Astrocyte of the cerebellum (primary cell): ENCODE measurements around the gene UNC13D.

Source experiments
- DNase-seq: peaks from one replicate; pipeline ENCODE4 v3.0.0-alpha.2; 2011; ENCODE audit warnings: low read depth
- H3K4me3 ChIP-seq: 2 replicates; pipeline ENCODE4 v1.5.1; 2011; ENCODE audit warnings: mild to moderate bottlenecking, low read depth, low read length, moderate library complexity
- in situ Hi-C: cut with HindIII; loops from 2 replicates; pipeline ENCODE4 v1.10.0; 2017; ENCODE audit warnings: low sequenced_read_pairs
- TF ChIP-seq, protein P1 (sequence below): IDR thresholded peaks from 2 replicates; pipeline ENCODE4 v1.5.1; 2012; ENCODE audit warnings: low read length, low read depth, moderate library complexity, mild to moderate bottlenecking; ENCODE audit errors: missing control alignments

Gene UNC13D

DNA sequence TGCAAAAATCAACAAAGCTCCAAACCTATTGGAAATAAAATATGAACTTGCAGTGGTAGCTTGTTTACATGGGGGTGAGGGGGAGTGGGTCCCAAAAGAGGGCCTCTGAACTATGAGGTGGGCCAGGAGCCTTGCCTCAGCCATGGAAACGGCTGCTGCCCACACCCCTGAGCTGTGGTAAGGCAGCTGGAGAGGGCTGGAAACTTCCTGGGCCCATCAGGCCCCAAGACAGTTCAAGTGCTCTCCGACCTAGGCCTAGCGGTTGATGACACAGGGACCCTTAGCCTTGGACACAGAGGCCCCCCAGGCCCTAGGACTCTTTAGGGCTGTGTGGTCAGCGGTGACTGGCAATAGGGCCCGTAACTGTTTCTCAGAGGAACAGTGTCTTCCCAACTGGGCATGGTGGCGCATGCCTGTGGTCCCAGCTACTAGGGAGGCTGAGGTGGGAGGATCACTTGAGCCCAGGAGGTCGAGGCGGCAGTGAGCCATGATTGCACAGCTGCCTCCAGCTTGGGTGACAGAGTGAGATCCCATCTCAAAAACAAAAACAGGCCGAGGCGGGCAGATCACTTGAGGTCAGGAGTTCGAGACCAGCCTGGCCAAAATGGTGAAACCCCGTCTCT, 18.3 kb downstream of the UNC13D start:
- TF ChIP-seq, protein P1, sequence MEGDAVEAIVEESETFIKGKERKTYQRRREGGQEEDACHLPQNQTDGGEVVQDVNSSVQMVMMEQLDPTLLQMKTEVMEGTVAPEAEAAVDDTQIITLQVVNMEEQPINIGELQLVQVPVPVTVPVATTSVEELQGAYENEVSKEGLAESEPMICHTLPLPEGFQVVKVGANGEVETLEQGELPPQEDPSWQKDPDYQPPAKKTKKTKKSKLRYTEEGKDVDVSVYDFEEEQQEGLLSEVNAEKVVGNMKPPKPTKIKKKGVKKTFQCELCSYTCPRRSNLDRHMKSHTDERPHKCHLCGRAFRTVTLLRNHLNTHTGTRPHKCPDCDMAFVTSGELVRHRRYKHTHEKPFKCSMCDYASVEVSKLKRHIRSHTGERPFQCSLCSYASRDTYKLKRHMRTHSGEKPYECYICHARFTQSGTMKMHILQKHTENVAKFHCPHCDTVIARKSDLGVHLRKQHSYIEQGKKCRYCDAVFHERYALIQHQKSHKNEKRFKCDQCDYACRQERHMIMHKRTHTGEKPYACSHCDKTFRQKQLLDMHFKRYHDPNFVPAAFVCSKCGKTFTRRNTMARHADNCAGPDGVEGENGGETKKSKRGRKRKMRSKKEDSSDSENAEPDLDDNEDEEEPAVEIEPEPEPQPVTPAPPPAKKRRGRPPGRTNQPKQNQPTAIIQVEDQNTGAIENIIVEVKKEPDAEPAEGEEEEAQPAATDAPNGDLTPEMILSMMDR, result no peak
- no peak overlapping the region for H3K4me3 ChIP-seq
- DNase-seq, result no peak
- in situ Hi-C loops, result no loop called here

DNA sequence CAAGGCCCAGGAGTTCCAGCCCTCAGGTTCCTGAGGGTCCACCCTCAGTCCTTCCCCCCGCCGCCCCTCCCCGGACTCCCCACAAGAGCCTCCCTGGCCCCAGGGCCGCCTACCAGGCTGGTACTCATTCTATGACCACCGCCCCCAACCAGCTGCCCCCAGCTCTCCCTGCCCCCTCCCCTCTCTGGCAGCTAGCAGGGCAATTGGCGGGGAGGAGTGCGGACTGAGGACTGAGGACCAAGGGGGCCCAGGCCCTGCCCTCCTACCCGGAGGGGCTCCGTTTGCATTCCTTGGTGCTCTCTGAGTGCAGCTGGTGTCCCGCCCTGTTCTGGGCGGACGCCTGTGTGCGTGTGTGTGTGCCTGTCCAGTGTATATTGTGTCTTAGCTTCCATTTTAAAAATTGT, 19.1 kb downstream of the UNC13D start:
- in situ Hi-C loops, result no loop called here
- TF ChIP-seq, protein P1, result no peak
- no peak for DNase-seq
- H3K4me3 ChIP-seq, result no peak overlapping the region

DNA sequence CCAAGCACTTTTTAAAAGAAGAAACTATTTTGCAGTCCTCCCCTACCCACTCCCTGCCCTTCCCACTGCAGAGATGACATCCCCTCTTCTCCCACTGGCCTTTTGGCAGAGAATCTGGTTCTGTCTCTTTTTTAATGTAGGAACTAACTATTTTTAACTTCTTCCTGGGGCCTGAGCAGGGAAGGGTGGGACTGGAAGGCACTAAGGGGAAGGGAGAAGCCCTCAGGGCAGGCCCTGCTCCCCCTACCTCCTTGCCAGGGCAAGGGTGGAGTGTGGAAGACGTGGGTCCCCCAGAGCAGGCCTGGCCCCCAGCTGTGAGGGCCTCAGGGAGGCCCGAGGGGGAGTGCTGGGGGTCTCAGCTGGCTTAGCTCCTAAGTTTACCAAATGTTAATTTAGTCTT, 19.5 kb downstream of the UNC13D start:
- no peak for DNase-seq
- in situ Hi-C loops, result no loop called here
- TF ChIP-seq, protein P1, result no peak
- no peak overlapping the region for H3K4me3 ChIP-seq

DNA sequence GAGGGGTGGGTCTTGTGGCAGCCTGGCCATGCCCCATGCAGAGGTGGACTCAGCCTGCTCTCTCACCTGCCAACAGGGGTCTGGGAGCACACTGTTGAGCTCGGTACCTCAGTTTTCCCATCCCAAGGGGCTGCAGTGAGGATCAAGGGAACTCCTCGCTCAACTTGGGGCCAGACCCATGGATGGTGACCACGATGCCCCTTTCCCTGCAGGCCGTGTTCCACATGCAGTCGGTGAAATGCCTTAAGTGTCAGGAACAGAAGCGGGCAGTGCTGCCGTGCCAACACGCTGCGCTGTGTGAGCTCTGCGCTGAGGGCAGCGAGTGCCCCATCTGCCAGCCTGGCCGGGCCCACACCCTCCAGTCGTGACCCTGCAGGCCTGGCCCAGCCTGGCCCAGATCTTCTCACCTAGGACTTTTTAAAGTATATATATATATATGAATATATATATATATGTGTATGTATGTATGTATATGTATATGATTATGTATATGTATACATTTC, 20.1 kb downstream of the UNC13D start:
- TF ChIP-seq, protein P1, result no peak
- H3K4me3 ChIP-seq, result no peak overlapping the region
- no peak for DNase-seq
- in situ Hi-C loops, result no loop called here

DNA sequence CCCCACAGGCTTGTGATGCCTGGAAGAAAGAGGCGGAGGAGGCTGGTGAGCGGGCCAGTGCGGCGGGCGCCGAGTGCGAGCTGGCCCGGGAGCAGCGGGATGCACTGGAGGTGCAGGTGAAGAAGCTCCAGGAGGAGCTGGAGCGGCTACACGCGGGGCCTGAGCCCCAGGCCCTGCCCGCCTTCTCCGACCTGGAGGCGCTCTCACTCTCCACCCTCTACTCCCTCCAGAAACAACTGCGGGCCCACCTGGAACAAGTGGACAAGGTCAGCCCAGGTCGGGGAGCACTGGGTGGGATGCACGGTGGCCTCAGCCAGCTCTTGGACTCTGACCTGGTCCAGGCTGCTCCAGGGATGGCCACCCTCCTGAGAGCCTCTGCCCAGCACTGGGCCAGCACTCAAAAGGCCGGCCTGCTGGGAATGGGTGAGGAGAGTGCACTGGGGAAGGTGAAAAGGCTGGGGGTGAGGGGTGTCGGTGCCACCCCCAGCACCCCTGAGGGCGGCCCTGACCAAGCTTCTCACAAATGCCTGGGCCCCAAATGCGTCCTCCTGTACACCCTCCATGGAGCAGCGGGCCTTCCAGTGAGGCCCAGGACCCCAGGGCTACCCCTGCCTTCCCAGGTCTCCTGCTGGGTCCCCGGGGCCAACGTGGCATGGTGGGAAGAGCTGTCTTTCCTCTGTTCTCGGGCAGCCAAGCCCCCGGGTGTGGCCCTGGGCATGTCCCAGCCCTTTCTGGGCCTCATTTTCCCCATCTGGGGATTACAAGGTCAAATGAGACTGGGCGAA, 20.8 kb downstream of the UNC13D start:
- TF ChIP-seq, protein P1, result no peak
- DNase-seq, result no peak
- no peak overlapping the region for H3K4me3 ChIP-seq
- in situ Hi-C loops, result no loop called here

DNA sequence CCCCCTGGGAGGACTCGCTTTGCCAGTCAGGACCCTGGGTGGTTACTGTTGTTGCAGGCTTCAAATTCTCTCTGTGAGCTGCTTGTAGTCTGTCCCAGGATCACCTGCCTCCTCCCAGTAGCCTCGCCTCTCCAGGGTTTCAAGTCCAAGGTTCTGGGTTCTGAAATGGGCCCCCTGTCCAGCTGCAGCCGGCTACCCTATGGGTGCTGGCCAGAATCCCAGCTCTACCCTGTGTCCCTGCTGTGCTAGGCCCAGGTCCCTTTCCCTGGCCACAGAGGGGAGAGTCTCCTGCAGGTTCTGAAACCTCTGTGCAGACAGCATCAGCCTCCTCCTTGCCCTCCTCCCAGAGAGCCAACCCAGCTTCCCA, 21.4 kb downstream of the UNC13D start:
- in situ Hi-C loops, result no loop called here
- DNase-seq, result no peak
- H3K4me3 ChIP-seq, result no peak overlapping the region
- TF ChIP-seq, protein P1, result no peak
